CD4-positive, alpha-beta T cell (primary cell): ENCODE results near the gene DLGAP4. TPM values are rescaled to one million over a fixed set of nuclear protein-coding genes. Genes with fewer than 3 reads are reported as not detected.
A peak's percentile ranks its signal among the peaks of the same experiment; 100 is the strongest.

Experiments
- ATAC-seq: fragments of 200-7000 bp; cut with Tn5 transposase; one replicate; pipeline ENCODE4 v1.10.0; 2022; ENCODE audit warnings: mild to moderate bottlenecking; ENCODE audit not compliant: poor library complexity
- CTCF ChIA-PET: fragments of 350-600 bp; sonication (Branson Sonifier 250); formaldehyde crosslinking; loops from one replicate; lab custom pipeline; 2021; ENCODE audit warnings: antibody characterized with exemption, inconsistent platforms; lab: Charles Lee
- POLR2A ChIA-PET: fragments of 350-600 bp; sonication (Branson Sonifier 250); formaldehyde crosslinking; loops from one replicate; lab custom pipeline; 2021; ENCODE audit warnings: antibody characterized with exemption, inconsistent platforms; lab: Charles Lee
- DNase-seq, 14 experiments: peaks; one replicate each; pipeline ENCODE4 v3.0.0-alpha.2; 2013 to 2020; ENCODE audit warnings: mixed read lengths in 2 of 14
- H3K27ac ChIP-seq, 2 donors: one replicate each; pipeline versions ENCODE4 v1.5.1 to v1.7.0; 2013; ENCODE audit warnings: low read length in 2 of 2, low read depth in 1 of 2, mild to moderate bottlenecking in 1 of 2
- H3K27me3 ChIP-seq, 2 experiments: 1 replicate in 1 of 2; 2 replicates in 1 of 2; pipeline versions ENCODE4 v1.6.1 to v1.7.0; 2013; ENCODE audit warnings: low read length in 2 of 2, control low read depth in 1 of 2, mild to moderate bottlenecking in 1 of 2, moderate library complexity in 1 of 2; ENCODE audit not compliant: insufficient read depth in 2 of 2, control insufficient read depth in 1 of 2
- H3K36me3 ChIP-seq: one replicate; pipeline ENCODE4 v1.6.1; 2013; ENCODE audit warnings: low read length, control low read depth; ENCODE audit not compliant: insufficient read depth
- H3K4me1 ChIP-seq: one replicate; pipeline ENCODE4 v1.6.1; 2013; ENCODE audit warnings: low read length, control low read depth; ENCODE audit not compliant: insufficient read depth
- H3K4me3 ChIP-seq: one replicate; pipeline ENCODE4 v1.5.1; 2013; ENCODE audit warnings: mild to moderate bottlenecking, low read length, moderate library complexity
- H3K9me3 ChIP-seq, 2 experiments: 1 replicate in 1 of 2; 2 replicates in 1 of 2; pipeline versions ENCODE4 v1.6.1 to v1.7.0; 2013; ENCODE audit warnings: low read length in 2 of 2, mild to moderate bottlenecking in 2 of 2, control low read depth in 1 of 2, moderate library complexity in 1 of 2; ENCODE audit not compliant: control insufficient read depth in 1 of 2, insufficient read depth in 1 of 2
- H3K27ac Mint-ChIP-seq: one replicate; pipeline ENCODE4 v1.8.0; 2020; ENCODE audit warnings: mixed read lengths
- H3K27me3 Mint-ChIP-seq: one replicate; pipeline ENCODE4 v1.8.0; 2021; ENCODE audit warnings: mixed read lengths
- H3K36me3 Mint-ChIP-seq: one replicate; pipeline ENCODE4 v1.8.0; 2021; ENCODE audit warnings: low read depth, mixed read lengths
- H3K4me1 Mint-ChIP-seq: one replicate; pipeline ENCODE4 v1.8.0; 2021; ENCODE audit warnings: low read depth, mixed read lengths
- H3K4me3 Mint-ChIP-seq: one replicate; pipeline ENCODE4 v1.8.0; 2020; ENCODE audit warnings: mild to moderate bottlenecking, mixed read lengths
- H3K9me3 Mint-ChIP-seq: one replicate; pipeline ENCODE4 v1.8.0; 2020; ENCODE audit warnings: mixed read lengths
- CTCF ChIP-seq: fragments of 200-600 bp; IDR thresholded peaks from one replicate; pipeline ENCODE4 v1.8.0; 2022; ENCODE audit warnings: antibody characterized with exemption, mild to moderate bottlenecking
- intact Hi-C, 2 experiments: fragments of 100-400 bp; cut with DNase I in 1 of 2; cut with micrococcal nuclease in 1 of 2; formaldehyde crosslinking; loops; one replicate each; pipeline versions ENCODE4 v1.15.1 to v1.9.0; 2023 to 2025; cut with DNase I, micrococcal nuclease
- total RNA-seq, 174 experiments: library from RNA in 2 of 174; stranded (reverse) in 2 of 174; gene quantifications; one replicate each; pipeline ENCODE4 v1.2.3 and lab custom pipeline; 2021 to 2026

The DLGAP4 gene
- total RNA-seq, 2 experiments from 2014 or later = 16.0 to 16.1 TPM

- Mint-ChIP-seq H3K9me3 (no peaks in the 10 kb centered on the region), H3K4me3 (no peak overlapping the region), H3K36me3 (no peaks in the 10 kb centered on the region), H3K4me1 (peaks cover 4% of the 10 kb centered on the region), H3K27me3 (peaks cover 41% of the 10 kb centered on the region), H3K27ac (no peak overlapping the region)
- no peak overlapping the region for H3K4me3 ChIP-seq
- POLR2A ChIA-PET = no interaction called here
- intact Hi-C loops = loop anchor here in 1 of 2 experiments (10.0 kb wide), 1 partner anchor 219 kb away; no protein-coding TSS in a partner anchor
- no peak for ATAC-seq
- no peak overlapping the region for H3K27ac ChIP-seq
- no peaks in the 10 kb centered on the region for H3K4me1 ChIP-seq
- CTCF ChIA-PET = no interaction called here
- H3K36me3 ChIP-seq = no peaks in the 10 kb centered on the region
- H3K9me3 ChIP-seq = peaks cover 0 to 4% of the 10 kb centered on the region in 2 experiments
- TF ChIP-seq CTCF = no peak
- peak in 1 of 14 experiments; percentile 4 for DNase-seq
- peaks cover 11 to 30% of the 10 kb centered on the region in 2 experiments for H3K27me3 ChIP-seq
These were observed 7.8 kb downstream of the DLGAP4 start for GRCh38 chr20:36313926-36314325.

- DNase-seq = peak in 1 of 14 experiments; percentile 24
These were observed 8.8 kb downstream of the DLGAP4 start for GRCh38 chr20:36314734-36315544.

More at GRCh38 chr20:36314734-36315544, 8.8 kb downstream of the DLGAP4 start:
- H3K27me3 Mint-ChIP-seq = peaks cover 31% of the 10 kb centered on the region
- ChIA-PET CTCF (no interaction called here), POLR2A (no interaction called here)
- H3K4me1 ChIP-seq = no peaks in the 10 kb centered on the region
- no peaks in the 10 kb centered on the region for H3K9me3 Mint-ChIP-seq
- H3K27me3 ChIP-seq = peaks cover 7 to 20% of the 10 kb centered on the region in 2 experiments
- intact Hi-C loops = loop anchor here in 1 of 2 experiments (10.0 kb wide), 1 partner anchor 220 kb away; no protein-coding TSS in a partner anchor
- no peaks in the 10 kb centered on the region for H3K4me1 Mint-ChIP-seq
- no peaks in the 10 kb centered on the region for H3K36me3 ChIP-seq
- H3K27ac ChIP-seq = no peak overlapping the region
- H3K9me3 ChIP-seq = peaks cover 0 to 4% of the 10 kb centered on the region in 2 experiments
- H3K36me3 Mint-ChIP-seq = no peaks in the 10 kb centered on the region
- ATAC-seq = no peak
- TF ChIP-seq CTCF = no peak
- H3K27ac Mint-ChIP-seq = no peak overlapping the region
- H3K4me3 Mint-ChIP-seq = no peak overlapping the region
- no peak overlapping the region for H3K4me3 ChIP-seq
